ENCODE data around the gene OSBPL1A.
A peak's percentile ranks its signal among the peaks of the same experiment; 100 is the strongest.

Gene OSBPL1A

GRCh38 chr18:24322584-24323136 is 75.0 kb downstream of the OSBPL1A start:
- DNase-seq = no peak

GRCh38 chr18:24321071-24321470 is 76.6 kb downstream of the OSBPL1A start:
- no peak for DNase-seq

GRCh38 chr18:24319757-24320156 is 77.9 kb downstream of the OSBPL1A start:
- DNase-seq = no peak

GRCh38 chr18:24317370-24317769 is 80.3 kb downstream of the OSBPL1A start:
- DNase-seq = no peak

GRCh38 chr18:24315170-24315569 is 82.5 kb downstream of the OSBPL1A start:
- no peak for DNase-seq

GRCh38 chr18:24306201-24306600 is 91.4 kb downstream of the OSBPL1A start:
- DNase-seq = no peak

- DNase-seq = no peak
Observed at GRCh38 chr18:24300703-24301102, 96.9 kb downstream of the OSBPL1A start.

- no peak for DNase-seq
Observed at GRCh38 chr18:24296276-24296675, 101.3 kb downstream of the OSBPL1A start.

- DNase-seq = no peak
Observed at GRCh38 chr18:24293254-24293653, 104.4 kb downstream of the OSBPL1A start.

- no peak for DNase-seq
Observed at GRCh38 chr18:24278591-24278990, 119.0 kb downstream of the OSBPL1A start.

GRCh38 chr18:24277516-24278195 is 120.0 kb downstream of the OSBPL1A start:
- no peak for DNase-seq

- DNase-seq = no peak
Observed at GRCh38 chr18:24276994-24277393, 120.6 kb downstream of the OSBPL1A start.

GRCh38 chr18:24274837-24275236 is 122.8 kb downstream of the OSBPL1A start:
- DNase-seq = no peak

- no peak for DNase-seq
Observed at GRCh38 chr18:24273596-24273995, 124.0 kb downstream of the OSBPL1A start.

GRCh38 chr18:24272229-24272525 is 125.4 kb downstream of the OSBPL1A start:
- no peak for DNase-seq

- peak; percentile 24 for DNase-seq
Observed at GRCh38 chr18:24271381-24272228, 126.0 kb downstream of the OSBPL1A start.

GRCh38 chr18:24270937-24271380 is 126.7 kb downstream of the OSBPL1A start:
- no peak for DNase-seq

GRCh38 chr18:24270358-24270936 is 127.2 kb downstream of the OSBPL1A start:
- no peak for DNase-seq

- DNase-seq = no peak
Observed at GRCh38 chr18:24268784-24269550, 128.7 kb downstream of the OSBPL1A start.

GRCh38 chr18:24267878-24268277 is 129.7 kb downstream of the OSBPL1A start:
- no peak for DNase-seq

GRCh38 chr18:24266131-24266530 is 131.5 kb downstream of the OSBPL1A start:
- no peak for DNase-seq

GRCh38 chr18:24265502-24266064 is 132.0 kb downstream of the OSBPL1A start:
- no peak for DNase-seq

- no peak for DNase-seq
Observed at GRCh38 chr18:24263050-24263449, 134.6 kb downstream of the OSBPL1A start.
